ENCODE data around the gene TMEM252. TPM values are rescaled to one million over a fixed set of nuclear protein-coding genes. Genes with fewer than 3 reads are reported as not detected.

Gene TMEM252
- total RNA-seq, 2 donors from 2014 or later = not detected

DNA sequence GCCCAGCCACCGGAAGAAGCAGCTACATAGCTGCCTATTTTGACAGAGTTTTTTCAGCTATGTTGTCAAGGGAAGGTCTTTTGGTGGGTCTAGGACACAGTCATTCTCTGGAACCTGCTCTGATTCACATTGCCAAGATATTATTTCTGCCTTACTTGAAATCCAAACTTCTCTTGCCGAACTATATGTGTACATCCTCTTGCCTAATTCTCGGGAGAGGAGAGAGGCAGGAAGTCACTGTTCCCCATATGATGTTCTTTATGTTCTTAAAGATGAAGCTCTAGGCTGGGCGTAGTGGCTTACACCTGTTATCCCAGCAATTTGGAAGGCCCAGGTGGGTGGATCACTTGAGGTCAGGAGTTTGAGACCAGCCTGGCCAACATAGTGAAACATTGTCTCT is 8.6 kb downstream of the TMEM252 start:
- Histone ChIP-seq H3K27me3 (ENCODE audit: control insufficient read depth, insufficient read depth, low read length, poor library complexity, severe bottlenecking) (peaks cover 73% of the 10 kb centered on the region), H3K36me3 (ENCODE audit: control insufficient read depth, insufficient read depth, low read length) (no peaks in the 10 kb centered on the region), H3K9me3 (ENCODE audit: control insufficient read depth, low read length) (no peaks in the 10 kb centered on the region), H3K27ac (ENCODE audit: low read depth, low read length) (no peak overlapping the region), H3K4me1 (ENCODE audit: control insufficient read depth, insufficient read depth, low read length) (no peaks in the 10 kb centered on the region), H3K4me3 (ENCODE audit: low read length) (no peak overlapping the region), H3K9ac (ENCODE audit: extremely low read depth, low read length, poor library complexity, severe bottlenecking) (no peak overlapping the region)
- Mint-ChIP-seq H3K4me3 (no peak overlapping the region), H3K27me3 (ENCODE audit: insufficient read depth) (peaks cover 73% of the 10 kb centered on the region), H3K4me1 (no peaks in the 10 kb centered on the region), H3K36me3 (ENCODE audit: low read depth) (no peaks in the 10 kb centered on the region), H3K27ac (no peak overlapping the region), H3K9me3 (no peaks in the 10 kb centered on the region)
- WGBS, 2 experiments (ENCODE audit: insufficient coverage in 1 of 2, insufficient read length in 1 of 2) = 91 to 95% methylated on average over 4 of the region's 4 CpGs
- TF ChIP-seq, protein P1, sequence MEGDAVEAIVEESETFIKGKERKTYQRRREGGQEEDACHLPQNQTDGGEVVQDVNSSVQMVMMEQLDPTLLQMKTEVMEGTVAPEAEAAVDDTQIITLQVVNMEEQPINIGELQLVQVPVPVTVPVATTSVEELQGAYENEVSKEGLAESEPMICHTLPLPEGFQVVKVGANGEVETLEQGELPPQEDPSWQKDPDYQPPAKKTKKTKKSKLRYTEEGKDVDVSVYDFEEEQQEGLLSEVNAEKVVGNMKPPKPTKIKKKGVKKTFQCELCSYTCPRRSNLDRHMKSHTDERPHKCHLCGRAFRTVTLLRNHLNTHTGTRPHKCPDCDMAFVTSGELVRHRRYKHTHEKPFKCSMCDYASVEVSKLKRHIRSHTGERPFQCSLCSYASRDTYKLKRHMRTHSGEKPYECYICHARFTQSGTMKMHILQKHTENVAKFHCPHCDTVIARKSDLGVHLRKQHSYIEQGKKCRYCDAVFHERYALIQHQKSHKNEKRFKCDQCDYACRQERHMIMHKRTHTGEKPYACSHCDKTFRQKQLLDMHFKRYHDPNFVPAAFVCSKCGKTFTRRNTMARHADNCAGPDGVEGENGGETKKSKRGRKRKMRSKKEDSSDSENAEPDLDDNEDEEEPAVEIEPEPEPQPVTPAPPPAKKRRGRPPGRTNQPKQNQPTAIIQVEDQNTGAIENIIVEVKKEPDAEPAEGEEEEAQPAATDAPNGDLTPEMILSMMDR (conservative IDR thresholded peaks at IDR 0.05) = no peak
- no peak for DNase-seq

DNA sequence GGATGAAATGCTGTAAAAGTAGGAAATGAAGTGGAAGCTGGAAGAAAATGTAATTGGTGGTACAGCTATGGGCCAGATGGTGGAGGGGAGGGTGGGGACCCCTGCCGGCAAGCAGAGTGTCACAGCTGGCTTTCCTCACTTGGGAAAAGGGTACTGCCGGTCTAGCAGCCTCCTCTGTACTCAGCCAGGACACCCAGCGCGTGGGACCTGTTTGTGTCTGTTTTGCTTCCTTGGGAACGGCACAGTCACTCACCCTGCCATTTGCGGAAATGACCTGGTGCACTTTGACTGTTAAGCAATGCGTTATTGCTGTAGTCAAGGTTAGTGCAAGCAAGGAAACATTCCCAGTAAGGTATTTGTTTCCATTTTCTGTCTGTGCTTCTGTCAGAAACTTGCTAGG is 10.1 kb downstream of the TMEM252 start:
- TF ChIP-seq, protein P1 (conservative IDR thresholded peaks at IDR 0.05) = peak; percentile 61
- 37 to 41% methylated on average over 7 of the region's 7 CpGs for WGBS, 2 experiments (ENCODE audit: insufficient coverage in 1 of 2, insufficient read length in 1 of 2)
- H3K4me3 ChIP-seq (ENCODE audit: low read length) = no peak overlapping the region
- no peak overlapping the region for H3K27ac ChIP-seq (ENCODE audit: low read depth, low read length)
- H3K27me3 ChIP-seq (ENCODE audit: control insufficient read depth, insufficient read depth, low read length, poor library complexity, severe bottlenecking) = peaks cover 78% of the 10 kb centered on the region
- no peaks in the 10 kb centered on the region for H3K4me1 ChIP-seq (ENCODE audit: control insufficient read depth, insufficient read depth, low read length)
- Mint-ChIP-seq H3K27ac (no peak overlapping the region), H3K4me1 (no peaks in the 10 kb centered on the region), H3K36me3 (ENCODE audit: low read depth) (no peaks in the 10 kb centered on the region), H3K27me3 (ENCODE audit: insufficient read depth) (peaks cover 84% of the 10 kb centered on the region), H3K9me3 (no peaks in the 10 kb centered on the region), H3K4me3 (no peak overlapping the region)
- peak; percentile 76 for DNase-seq
- H3K9ac ChIP-seq (ENCODE audit: extremely low read depth, low read length, poor library complexity, severe bottlenecking) = no peak overlapping the region
- H3K36me3 ChIP-seq (ENCODE audit: control insufficient read depth, insufficient read depth, low read length) = no peaks in the 10 kb centered on the region
- H3K9me3 ChIP-seq (ENCODE audit: control insufficient read depth, low read length) = no peaks in the 10 kb centered on the region

DNA sequence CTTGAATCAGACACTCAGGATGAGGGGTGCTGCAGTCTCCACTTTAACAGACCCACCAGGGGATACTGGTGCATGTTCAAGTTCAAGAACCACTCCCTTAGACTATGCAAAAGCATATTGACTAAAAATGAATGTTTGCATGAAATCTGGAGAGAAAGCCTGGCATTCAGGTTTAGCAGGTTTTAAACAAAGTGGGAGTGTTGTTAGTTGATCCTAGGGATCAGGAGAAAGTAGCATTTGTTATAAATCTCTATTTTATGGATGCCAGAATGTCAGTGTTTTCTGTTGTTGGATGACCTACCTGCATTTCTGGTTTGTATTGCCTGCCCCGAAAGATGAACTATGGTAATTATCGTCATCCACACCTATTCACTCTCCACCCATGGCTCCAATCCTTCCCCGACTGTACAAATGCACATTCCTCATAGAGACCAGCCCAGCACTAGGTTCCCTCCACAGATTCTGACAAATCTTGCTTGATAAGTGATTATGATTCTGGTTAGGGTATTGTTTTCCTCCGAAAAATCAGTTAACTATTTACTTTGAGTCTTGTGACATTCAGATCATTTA is 17.2 kb downstream of the TMEM252 start:
- no peaks in the 10 kb centered on the region for H3K36me3 ChIP-seq (ENCODE audit: control insufficient read depth, insufficient read depth, low read length)
- no peak overlapping the region for H3K4me3 ChIP-seq (ENCODE audit: low read length)
- peaks cover 67% of the 10 kb centered on the region for H3K27me3 ChIP-seq (ENCODE audit: control insufficient read depth, insufficient read depth, low read length, poor library complexity, severe bottlenecking)
- no peak overlapping the region for H3K27ac ChIP-seq (ENCODE audit: low read depth, low read length)
- Mint-ChIP-seq H3K9me3 (no peaks in the 10 kb centered on the region), H3K4me3 (no peak overlapping the region), H3K36me3 (ENCODE audit: low read depth) (no peaks in the 10 kb centered on the region), H3K27ac (no peak overlapping the region), H3K4me1 (no peaks in the 10 kb centered on the region), H3K27me3 (ENCODE audit: insufficient read depth) (peaks cover 74% of the 10 kb centered on the region)
- TF ChIP-seq, protein P1 (conservative IDR thresholded peaks at IDR 0.05) = no peak
- no peak for DNase-seq
- peaks cover 5% of the 10 kb centered on the region for H3K9me3 ChIP-seq (ENCODE audit: control insufficient read depth, low read length)
- WGBS, 2 experiments (ENCODE audit: insufficient coverage in 1 of 2, insufficient read length in 1 of 2) = 89 to 94% methylated on average over 2 to 4 of the region's 4 CpGs
- H3K9ac ChIP-seq (ENCODE audit: extremely low read depth, low read length, poor library complexity, severe bottlenecking) = no peak overlapping the region
- no peaks in the 10 kb centered on the region for H3K4me1 ChIP-seq (ENCODE audit: control insufficient read depth, insufficient read depth, low read length)
